Natural killer cell (primary cell): ENCODE measurements around the gene EXOC6B. TPM values are rescaled to one million over a fixed set of nuclear protein-coding genes. Genes with fewer than 3 reads are reported as not detected.
A peak's percentile ranks its signal among the peaks of the same experiment; 100 is the strongest.

Experiments used
- ATAC-seq, 3 donors: fragments of 150-1000 bp in 2 of 3; fragments of 200-7000 bp in 1 of 3; cut with Tn5 transposase; 1 replicate in 1 of 3; 2 replicates in 2 of 3; pipeline ENCODE4 v1.10.0; 2021; ENCODE audit warnings: mild to moderate bottlenecking in 2 of 3, moderate library complexity in 2 of 3
- DNase-seq, 2 donors: peaks; one replicate each; pipeline versions ENCODE4 v3.0.0 to v3.0.0-alpha.2; 2013 to 2021; ENCODE audit warnings: mixed read lengths in 1 of 2
- H3K27ac ChIP-seq: one replicate; pipeline ENCODE4 v1.5.1; 2013; ENCODE audit warnings: mild to moderate bottlenecking, low read length
- H3K27me3 ChIP-seq: one replicate; pipeline ENCODE4 v1.6.1; 2013; ENCODE audit warnings: low read length; ENCODE audit not compliant: control insufficient read depth, insufficient read depth
- H3K36me3 ChIP-seq: one replicate; pipeline ENCODE4 v1.6.1; 2013; ENCODE audit warnings: low read length; ENCODE audit not compliant: control insufficient read depth, insufficient read depth
- H3K4me1 ChIP-seq: one replicate; pipeline ENCODE4 v1.6.1; 2013; ENCODE audit warnings: low read length; ENCODE audit not compliant: control insufficient read depth, insufficient read depth
- H3K4me3 ChIP-seq: one replicate; pipeline ENCODE4 v1.5.1; 2013; ENCODE audit warnings: low read length
- H3K9me3 ChIP-seq: one replicate; pipeline ENCODE4 v1.6.1; 2013; ENCODE audit warnings: low read length; ENCODE audit not compliant: control insufficient read depth, insufficient read depth
- H3K27ac Mint-ChIP-seq, 2 donors: one replicate each; pipeline ENCODE4 v1.8.0; 2022; ENCODE audit warnings: mild to moderate bottlenecking in 2 of 2, mixed read lengths in 2 of 2, moderate library complexity in 1 of 2
- H3K27me3 Mint-ChIP-seq, 2 donors: one replicate each; pipeline ENCODE4 v1.8.0; 2022; ENCODE audit warnings: low read depth in 2 of 2, mixed read lengths in 2 of 2
- H3K36me3 Mint-ChIP-seq: one replicate; pipeline ENCODE4 v1.8.0; 2022; ENCODE audit warnings: mixed read lengths
- H3K4me1 Mint-ChIP-seq, 2 donors: one replicate each; pipeline ENCODE4 v1.8.0; 2022; ENCODE audit warnings: mixed read lengths in 2 of 2
- H3K4me3 Mint-ChIP-seq: one replicate; pipeline ENCODE4 v1.8.0; 2022; ENCODE audit warnings: mild to moderate bottlenecking, moderate library complexity, mixed read lengths
- H3K9me3 Mint-ChIP-seq, 2 donors: one replicate each; pipeline ENCODE4 v1.8.0; 2022; ENCODE audit warnings: mixed read lengths in 2 of 2
- CTCF ChIP-seq: fragments of 200-600 bp; IDR thresholded peaks from one replicate; pipeline ENCODE4 v1.8.0; 2022; ENCODE audit warnings: antibody characterized with exemption
- WGBS: methylation state at CpG from one replicate; pipeline ENCODE4 v1.1.7; 2013; ENCODE audit warnings: missing lambda C conversion rate; ENCODE audit not compliant: insufficient coverage; 5-methylcytosine and 5-hydroxymethylcytosine counted together
- intact Hi-C: fragments of 100-400 bp; cut with micrococcal nuclease; formaldehyde crosslinking; loops from one replicate; pipeline ENCODE4 v1.14.2; 2022
- total RNA-seq, 4 donors: library from RNA; stranded (reverse); fragments of 120-200 nt in 1 of 4; gene quantifications; one replicate each; pipeline versions ENCODE4 v1.2.3 to v1.2.4, GENCODE V29; 2013 to 2022

Gene EXOC6B
- total RNA-seq, 3 donors from 2014 or later (not counting 1 experiment from before 2014, with no cell fraction given), result 16.6 to 17.2 (median 17.1) TPM

- Histone ChIP-seq H3K4me3 (no peak overlapping the region), H3K36me3 (no peaks in the 10 kb centered on the region), H3K27me3 (peaks cover 32% of the 10 kb centered on the region), H3K27ac (no peak overlapping the region), H3K9me3 (no peaks in the 10 kb centered on the region), H3K4me1 (peaks cover 38% of the 10 kb centered on the region)
- H3K27me3 Mint-ChIP-seq, result peaks cover 38 to 42% of the 10 kb centered on the region in 2 donors
- H3K9me3 Mint-ChIP-seq, result no peaks in the 10 kb centered on the region
- H3K4me1 Mint-ChIP-seq, result peaks cover 23 to 29% of the 10 kb centered on the region in 2 donors
- ATAC-seq, result no peak
- H3K27ac Mint-ChIP-seq, result no peak overlapping the region
- H3K36me3 Mint-ChIP-seq, result no peaks in the 10 kb centered on the region
- no peak for TF ChIP-seq CTCF
- 5% methylated on average over 11 of the region's 23 CpGs for WGBS
- H3K4me3 Mint-ChIP-seq, result peak overlapping the region; percentile 42
- intact Hi-C loops, result no loop called here
- DNase-seq, result no peak
Measured at GRCh38 chr2:72144274-72144631, 681.6 kb downstream of the EXOC6B start.

GRCh38 chr2:72143441-72144273 is 682.2 kb downstream of the EXOC6B start:
- no peak for TF ChIP-seq CTCF
- peaks cover 35% of the 10 kb centered on the region for H3K4me1 ChIP-seq
- H3K9me3 Mint-ChIP-seq, result no peaks in the 10 kb centered on the region
- no peaks in the 10 kb centered on the region for H3K9me3 ChIP-seq
- no peak overlapping the region for H3K27ac Mint-ChIP-seq
- ATAC-seq (no peak), DNase-seq (peak in 1 of 2 donors; percentile 10)
- intact Hi-C loops, result no loop called here
- H3K36me3 ChIP-seq, result no peaks in the 10 kb centered on the region
- H3K4me3 Mint-ChIP-seq, result peak overlapping the region; percentile 42
- no peak overlapping the region for H3K27ac ChIP-seq
- peaks cover 29% of the 10 kb centered on the region for H3K27me3 ChIP-seq
- H3K4me3 ChIP-seq, result no peak overlapping the region
- WGBS, result 10% methylated on average over 61 of the region's 65 CpGs
- H3K4me1 Mint-ChIP-seq, result peaks cover 17 to 23% of the 10 kb centered on the region in 2 donors
- peaks cover 32 to 37% of the 10 kb centered on the region in 2 donors for H3K27me3 Mint-ChIP-seq
- no peaks in the 10 kb centered on the region for H3K36me3 Mint-ChIP-seq

- no peak for ATAC-seq
- Mint-ChIP-seq H3K27ac (no peak overlapping the region), H3K9me3 (no peaks in the 10 kb centered on the region), H3K4me3 (no peak overlapping the region), H3K27me3 (peaks cover 23 to 31% of the 10 kb centered on the region in 2 donors), H3K4me1 (peaks cover 14 to 20% of the 10 kb centered on the region in 2 donors), H3K36me3 (no peaks in the 10 kb centered on the region)
- intact Hi-C loops, result no loop called here
- no peak overlapping the region for H3K4me3 ChIP-seq
- DNase-seq, result no peak
- TF ChIP-seq CTCF, result no peak
- no peak overlapping the region for H3K27ac ChIP-seq
- H3K36me3 ChIP-seq, result no peaks in the 10 kb centered on the region
- no peaks in the 10 kb centered on the region for H3K9me3 ChIP-seq
- H3K4me1 ChIP-seq, result peaks cover 31% of the 10 kb centered on the region
- H3K27me3 ChIP-seq, result peaks cover 25% of the 10 kb centered on the region
- 27% methylated on average over 49 of the region's 50 CpGs for WGBS
Measured at GRCh38 chr2:72142570-72143440, 683.0 kb downstream of the EXOC6B start.
